ENCODE data around the gene ZSWIM4.
"Not testable (repeated sequence)": the region's sequence is repeated elsewhere in the genome, so short reads cannot be mapped to it uniquely, and the experiment has no call there.

ZSWIM4 gene

DNA sequence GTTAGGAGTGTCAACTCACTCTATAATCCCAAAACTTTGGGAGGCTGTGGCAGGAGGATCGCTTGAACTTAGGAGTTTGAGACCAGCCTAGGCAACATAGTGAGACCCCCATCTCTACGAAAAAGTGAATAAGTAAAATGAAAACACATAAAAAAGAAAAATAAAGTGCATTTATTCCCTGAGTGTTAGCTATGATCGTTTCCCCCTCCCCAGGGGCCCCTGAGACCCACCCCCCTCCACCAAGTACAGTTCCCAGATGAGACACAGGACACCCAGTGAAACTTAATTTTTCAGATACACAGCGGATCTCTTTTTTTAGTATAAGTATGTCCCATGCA lies 53.1 kb downstream of the ZSWIM4 start:
- peak overlapping the region; percentile 100 for H3K27ac ChIP-seq (ENCODE audit: insufficient read depth in 1 of 2, low read depth in 1 of 2, low read length in 2 of 2, poor library complexity in 1 of 2, severe bottlenecking in 2 of 2)
- H3K4me3 ChIP-seq (ENCODE audit: control insufficient read depth in 1 of 7, extremely low read depth in 1 of 7, insufficient read depth in 4 of 7, low read depth in 2 of 7, low read length in 6 of 7), result peak overlapping the region in 2 of 7 experiments; percentile 61 to 63
- no peaks in the 10 kb centered on the region for H3K36me3 ChIP-seq (ENCODE audit: control insufficient read depth in 4 of 4, insufficient read depth in 4 of 4, low read length in 3 of 4)
- no peak for DNase-seq
- ChIA-PET CTCF (interaction anchor here (1.0 to 8.0 kb wide), 3 partner anchors 12 to 18 kb away, joined by 3 to 129 read pairs (median 4); no protein-coding TSS in a partner anchor), POLR2A (interaction anchor here (8.4 to 9.5 kb wide), 2 partner anchors 11 to 14 kb away, joined by 230 to 284 read pairs; no protein-coding TSS in a partner anchor)
- H3K9me3 ChIP-seq (ENCODE audit: control extremely low read depth in 1 of 5, control insufficient read depth in 4 of 5, insufficient read depth in 2 of 5, low read depth in 1 of 5, low read length in 4 of 5), result no peaks in the 10 kb centered on the region
- no CpG with 5 or more reads among the region's 4 CpGs for WGBS (ENCODE audit: insufficient coverage)
- H3K4me1 ChIP-seq (ENCODE audit: control extremely low read depth in 1 of 4, control insufficient read depth in 4 of 4, insufficient read depth in 4 of 4, low read length in 3 of 4), result peaks cover 8 to 76% (median 69%) of the 10 kb centered on the region in 4 experiments
- H3K27me3 ChIP-seq (replicated peaks in 2 of 5; ENCODE audit: control insufficient read depth in 4 of 5, insufficient read depth in 5 of 5, low read length in 4 of 5), result no peaks in the 10 kb centered on the region

- peaks cover 8 to 69% (median 62%) of the 10 kb centered on the region in 4 experiments for H3K4me1 ChIP-seq (ENCODE audit: control extremely low read depth in 1 of 4, control insufficient read depth in 4 of 4, insufficient read depth in 4 of 4, low read length in 3 of 4)
- no peaks in the 10 kb centered on the region for H3K9me3 ChIP-seq (ENCODE audit: control extremely low read depth in 1 of 5, control insufficient read depth in 4 of 5, insufficient read depth in 2 of 5, low read depth in 1 of 5, low read length in 4 of 5)
- ChIA-PET CTCF (interaction anchor here (2.2 to 8.0 kb wide), 3 partner anchors 11 to 17 kb away, joined by 4 to 129 read pairs (median 15); no protein-coding TSS in a partner anchor), POLR2A (interaction anchor here (8.4 to 9.5 kb wide), 2 partner anchors 12 to 13 kb away, joined by 230 to 284 read pairs; no protein-coding TSS in a partner anchor)
- peak in 2 of 3 donors; percentile 55 to 68 for DNase-seq
- WGBS (ENCODE audit: insufficient coverage), result 87% methylated on average over 16 of the region's 16 CpGs
- H3K36me3 ChIP-seq (ENCODE audit: control insufficient read depth in 4 of 4, insufficient read depth in 4 of 4, low read length in 3 of 4), result no peaks in the 10 kb centered on the region
- H3K4me3 ChIP-seq (ENCODE audit: control insufficient read depth in 1 of 7, extremely low read depth in 1 of 7, insufficient read depth in 4 of 7, low read depth in 2 of 7, low read length in 6 of 7), result no peak overlapping the region
- no peaks in the 10 kb centered on the region for H3K27me3 ChIP-seq (replicated peaks in 2 of 5; ENCODE audit: control insufficient read depth in 4 of 5, insufficient read depth in 5 of 5, low read length in 4 of 5)
- peak overlapping the region in 1 of 2 experiments; percentile 100 for H3K27ac ChIP-seq (ENCODE audit: insufficient read depth in 1 of 2, low read depth in 1 of 2, low read length in 2 of 2, poor library complexity in 1 of 2, severe bottlenecking in 2 of 2)
These were observed 53.8 kb downstream of the ZSWIM4 start for GRCh38 chr19:13848798-13849676.

DNA sequence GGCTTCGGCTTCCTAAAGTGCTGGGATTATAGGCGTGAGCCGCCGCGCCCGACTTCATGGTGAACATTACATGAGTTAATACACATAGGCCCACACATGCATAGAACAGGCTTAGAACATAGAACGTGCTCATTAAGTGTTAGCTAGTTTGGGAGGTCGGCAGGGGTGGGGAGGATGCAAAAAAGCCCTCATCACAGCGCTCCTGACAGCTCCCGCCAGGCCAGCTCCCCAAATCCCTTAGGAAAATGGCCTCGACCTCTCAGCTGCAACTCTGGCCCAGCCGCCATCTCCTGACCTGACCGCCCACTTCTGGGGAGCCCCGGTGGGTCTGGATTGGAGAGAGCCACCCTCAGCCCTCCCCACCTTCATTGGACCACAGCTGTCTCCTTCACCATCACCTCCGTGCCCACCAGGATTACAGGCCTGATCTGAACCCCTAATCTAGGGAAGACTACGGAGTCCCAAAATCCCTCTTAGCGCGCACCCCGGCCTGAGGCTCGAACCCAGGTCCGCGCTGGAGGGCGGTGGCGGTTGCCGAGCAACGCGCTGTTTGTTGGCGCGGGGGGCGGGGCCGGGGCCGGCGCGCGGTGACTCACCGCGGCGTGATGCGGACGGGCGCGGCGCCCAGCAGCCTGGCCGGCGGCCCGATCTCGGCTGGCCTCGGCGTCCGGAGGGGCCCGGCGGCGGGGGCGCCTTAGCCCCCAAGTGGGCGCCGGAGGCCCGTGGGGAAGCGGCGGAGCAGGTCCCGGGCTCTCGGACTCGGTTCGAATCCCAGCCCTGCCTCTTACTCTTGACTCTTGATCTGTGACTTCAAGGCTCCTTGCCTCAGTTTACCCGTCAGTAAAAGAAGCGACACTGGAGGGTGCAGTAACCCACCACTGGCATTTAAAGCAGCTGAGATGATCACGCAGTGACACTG lies 55.0 kb downstream of the ZSWIM4 start:
- H3K9me3 ChIP-seq (ENCODE audit: control extremely low read depth in 1 of 5, control insufficient read depth in 4 of 5, insufficient read depth in 2 of 5, low read depth in 1 of 5, low read length in 4 of 5), result no peaks in the 10 kb centered on the region
- peak in 2 of 3 donors; percentile 86 to 87 for DNase-seq
- H3K27me3 ChIP-seq (replicated peaks in 2 of 5; ENCODE audit: control insufficient read depth in 4 of 5, insufficient read depth in 5 of 5, low read length in 4 of 5), result no peaks in the 10 kb centered on the region
- ChIA-PET POLR2A (interaction anchor here (0.5 to 9.5 kb wide), 4 partner anchors 12 to 152 kb away, joined by 3 to 284 read pairs (median 117); partner anchors contain the start of gene ZSWIM4), CTCF (interaction anchor here (3.0 to 8.0 kb wide), 2 partner anchors 10 to 14 kb away, joined by 15 to 129 read pairs; no protein-coding TSS in a partner anchor)
- 10% methylated on average over 52 of the region's 66 CpGs for WGBS (ENCODE audit: insufficient coverage)
- peaks cover 8 to 57% (median 51%) of the 10 kb centered on the region in 4 experiments for H3K4me1 ChIP-seq (ENCODE audit: control extremely low read depth in 1 of 4, control insufficient read depth in 4 of 4, insufficient read depth in 4 of 4, low read length in 3 of 4)
- no peaks in the 10 kb centered on the region for H3K36me3 ChIP-seq (ENCODE audit: control insufficient read depth in 4 of 4, insufficient read depth in 4 of 4, low read length in 3 of 4)
- peak overlapping the region; percentile 87 to 90 for H3K27ac ChIP-seq (ENCODE audit: insufficient read depth in 1 of 2, low read depth in 1 of 2, low read length in 2 of 2, poor library complexity in 1 of 2, severe bottlenecking in 2 of 2)
- peak overlapping the region in 5 of 7 experiments; percentile 33 to 71 (median 56) for H3K4me3 ChIP-seq (ENCODE audit: control insufficient read depth in 1 of 7, extremely low read depth in 1 of 7, insufficient read depth in 4 of 7, low read depth in 2 of 7, low read length in 6 of 7)

DNA sequence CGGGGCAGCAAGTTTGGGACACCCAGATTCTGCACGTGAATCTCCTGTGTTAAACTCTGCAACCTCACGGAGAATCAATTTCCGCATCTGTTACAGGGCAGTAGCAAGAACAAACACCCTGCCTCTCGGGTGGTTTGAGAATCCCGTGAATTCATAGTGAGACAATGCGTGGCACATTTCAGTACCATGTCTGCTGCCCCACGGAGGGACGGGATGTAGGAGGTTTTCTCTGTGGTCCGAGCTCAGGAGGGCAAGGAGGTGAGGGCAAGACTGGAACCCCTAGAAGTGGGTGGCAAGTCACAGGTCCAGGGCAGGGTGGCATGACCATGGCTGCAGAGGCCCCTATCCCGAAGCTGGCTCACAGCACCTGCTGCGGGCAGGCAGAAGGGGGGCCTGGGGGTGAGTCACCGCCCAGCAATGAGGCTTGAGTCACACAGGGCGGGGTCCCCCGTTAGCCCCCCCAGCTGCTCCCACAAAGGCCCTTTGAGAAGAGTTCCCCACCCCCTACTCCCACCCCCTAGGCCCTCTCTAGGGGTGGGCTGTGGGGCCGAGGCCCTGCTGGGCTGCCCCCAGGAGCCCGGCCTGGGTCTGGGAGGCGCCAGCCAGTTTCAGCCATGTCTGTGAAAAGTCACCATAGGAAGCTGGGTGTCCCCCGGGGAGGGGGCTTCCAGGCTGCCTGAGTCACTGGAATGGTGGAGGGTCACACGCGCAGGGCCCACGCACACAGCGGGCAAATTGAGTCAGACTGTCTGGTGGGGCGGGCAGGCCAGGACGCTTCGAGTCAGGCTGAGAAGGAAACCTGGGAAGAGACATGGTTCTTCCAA lies 55.9 kb downstream of the ZSWIM4 start:
- ChIA-PET CTCF (interaction anchor here (3.0 to 8.0 kb wide), 2 partner anchors 9 to 15 kb away, joined by 15 to 129 read pairs; no protein-coding TSS in a partner anchor), POLR2A (interaction anchor here (0.6 to 9.5 kb wide), 4 partner anchors 11 to 64 kb away, joined by 3 to 284 read pairs (median 116); partner anchors contain the start of gene ZSWIM4)
- Histone ChIP-seq H3K9me3 (ENCODE audit: control extremely low read depth in 1 of 5, control insufficient read depth in 4 of 5, insufficient read depth in 2 of 5, low read depth in 1 of 5, low read length in 4 of 5) (no peaks in the 10 kb centered on the region), H3K4me3 (ENCODE audit: control insufficient read depth in 1 of 7, extremely low read depth in 1 of 7, insufficient read depth in 4 of 7, low read depth in 2 of 7, low read length in 6 of 7) (peak overlapping the region in 5 of 7 experiments; percentile 33 to 71 (median 56)), H3K36me3 (ENCODE audit: control insufficient read depth in 4 of 4, insufficient read depth in 4 of 4, low read length in 3 of 4) (no peaks in the 10 kb centered on the region), H3K27ac (ENCODE audit: insufficient read depth in 1 of 2, low read depth in 1 of 2, low read length in 2 of 2, poor library complexity in 1 of 2, severe bottlenecking in 2 of 2) (peak overlapping the region; percentile 87 to 90), H3K4me1 (ENCODE audit: control extremely low read depth in 1 of 4, control insufficient read depth in 4 of 4, insufficient read depth in 4 of 4, low read length in 3 of 4) (peaks cover 3 to 50% (median 45%) of the 10 kb centered on the region in 4 experiments), H3K27me3 (replicated peaks in 2 of 5; ENCODE audit: control insufficient read depth in 4 of 5, insufficient read depth in 5 of 5, low read length in 4 of 5) (no peaks in the 10 kb centered on the region)
- DNase-seq, result peak; percentile 86 to 95 (median 94)
- WGBS (ENCODE audit: insufficient coverage), result 76% methylated on average over 22 of the region's 26 CpGs

DNA sequence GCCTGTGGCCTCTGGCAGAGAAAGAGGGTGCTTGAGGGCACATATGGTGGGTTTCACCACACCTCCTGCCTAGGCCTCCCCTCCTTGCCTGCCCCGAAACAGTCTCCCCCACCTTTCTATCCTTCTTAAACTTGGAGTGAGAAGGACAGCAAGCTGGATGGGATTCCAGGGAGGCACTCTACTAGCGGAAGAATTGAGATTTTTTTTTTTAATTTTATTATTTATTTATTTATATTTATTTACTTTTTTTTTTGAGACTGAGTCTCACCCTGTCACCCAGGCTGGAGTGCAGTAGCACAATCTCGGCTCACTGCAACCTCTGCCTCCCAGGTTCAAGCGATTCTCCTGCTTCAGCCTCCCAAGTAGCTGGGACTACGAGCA lies 56.5 kb downstream of the ZSWIM4 start:
- peaks cover 3 to 46% (median 40%) of the 10 kb centered on the region in 4 experiments for H3K4me1 ChIP-seq (ENCODE audit: control extremely low read depth in 1 of 4, control insufficient read depth in 4 of 4, insufficient read depth in 4 of 4, low read length in 3 of 4)
- DNase-seq; H3K27me3 ChIP-seq (replicated peaks in 2 of 5; ENCODE audit: control insufficient read depth in 4 of 5, insufficient read depth in 5 of 5, low read length in 4 of 5); H3K4me3 ChIP-seq (ENCODE audit: control insufficient read depth in 1 of 7, extremely low read depth in 1 of 7, insufficient read depth in 4 of 7, low read depth in 2 of 7, low read length in 6 of 7); H3K36me3 ChIP-seq (ENCODE audit: control insufficient read depth in 4 of 4, insufficient read depth in 4 of 4, low read length in 3 of 4); H3K9me3 ChIP-seq (ENCODE audit: control extremely low read depth in 1 of 5, control insufficient read depth in 4 of 5, insufficient read depth in 2 of 5, low read depth in 1 of 5, low read length in 4 of 5): not testable (repeated sequence)
- ChIA-PET POLR2A (interaction anchor here (0.6 to 9.5 kb wide), 4 partner anchors 10 to 65 kb away, joined by 3 to 284 read pairs (median 116); partner anchors contain the start of gene ZSWIM4), CTCF (interaction anchor here (1.0 to 8.0 kb wide), 3 partner anchors 8 to 68 kb away, joined by 3 to 129 read pairs (median 15); no protein-coding TSS in a partner anchor)
- 90% methylated on average over 3 of the region's 5 CpGs for WGBS (ENCODE audit: insufficient coverage)
- H3K27ac ChIP-seq (ENCODE audit: insufficient read depth in 1 of 2, low read depth in 1 of 2, low read length in 2 of 2, poor library complexity in 1 of 2, severe bottlenecking in 2 of 2), result peak overlapping the region in 1 of 2 experiments; percentile 90

Measured in common myeloid progenitor, CD34-positive (primary cell).